PC-3 (cell line): ENCODE data around the gene OPN3.

ENCODE experiments used
- CTCF ChIP-seq: fragments of 300-600 bp; sonication (generic); conservative IDR thresholded peaks from 2 replicates; pipeline ENCODE4 v1.5.1; 2017; ENCODE audit warnings: antibody characterized with exemption, low read depth, mild to moderate bottlenecking, low read length
- EZH2phosphoT487 ChIP-seq: fragments of 300-600 bp; sonication (generic); IDR thresholded peaks from 2 replicates; pipeline ENCODE4 v1.6.1; 2018; ENCODE audit warnings: mild to moderate bottlenecking, antibody characterized with exemption, low read length, borderline replicate concordance

- TF ChIP-seq CTCF (no peak), EZH2phosphoT487 (no peak)
Measured at GRCh38 chr1:241557031-241557430, 83.1 kb downstream of the OPN3 start.
